Body of pancreas (tissue), 4 donors: Measurements from ENCODE around the gene IMMT.

Experiments used
- POLR2A ChIP-seq, 3 donors: fragments of 450-650 bp; IDR thresholded peaks; one replicate each; pipeline ENCODE4 v1.6.1; 2016; ENCODE audit warnings: antibody characterized with exemption in 3 of 3, mild to moderate bottlenecking in 2 of 3
- TF ChIP-seq, protein P1 (sequence below), 7 experiments: fragments of 450-650 bp in 4 of 7; fragments of 200-600 bp in 3 of 7; sonication (generic) in 3 of 7; IDR thresholded peaks; one replicate each; pipeline ENCODE4 v1.5.1; 2016 to 2019; ENCODE audit warnings: antibody characterized with exemption in 7 of 7

DNA sequence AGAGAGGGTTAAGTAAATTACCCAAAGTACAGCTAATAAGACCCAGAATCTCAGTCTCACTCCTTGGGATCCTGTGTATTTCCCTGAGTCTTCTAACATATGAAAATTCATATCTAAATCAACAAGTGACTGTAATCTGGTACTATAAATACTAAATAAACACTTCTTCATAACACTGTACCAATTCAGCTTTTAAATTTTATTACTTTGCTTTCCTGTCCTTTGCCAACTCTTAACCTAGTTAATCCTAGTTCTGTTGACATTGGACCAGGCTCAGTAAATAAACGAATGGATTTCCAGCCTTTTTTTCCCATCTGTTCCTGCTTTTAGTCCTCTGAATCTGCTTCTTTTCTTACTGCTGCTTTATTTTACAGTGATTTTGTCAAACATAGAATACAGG, 17.8 kb upstream of the IMMT start:
- TF ChIP-seq, protein P1, sequence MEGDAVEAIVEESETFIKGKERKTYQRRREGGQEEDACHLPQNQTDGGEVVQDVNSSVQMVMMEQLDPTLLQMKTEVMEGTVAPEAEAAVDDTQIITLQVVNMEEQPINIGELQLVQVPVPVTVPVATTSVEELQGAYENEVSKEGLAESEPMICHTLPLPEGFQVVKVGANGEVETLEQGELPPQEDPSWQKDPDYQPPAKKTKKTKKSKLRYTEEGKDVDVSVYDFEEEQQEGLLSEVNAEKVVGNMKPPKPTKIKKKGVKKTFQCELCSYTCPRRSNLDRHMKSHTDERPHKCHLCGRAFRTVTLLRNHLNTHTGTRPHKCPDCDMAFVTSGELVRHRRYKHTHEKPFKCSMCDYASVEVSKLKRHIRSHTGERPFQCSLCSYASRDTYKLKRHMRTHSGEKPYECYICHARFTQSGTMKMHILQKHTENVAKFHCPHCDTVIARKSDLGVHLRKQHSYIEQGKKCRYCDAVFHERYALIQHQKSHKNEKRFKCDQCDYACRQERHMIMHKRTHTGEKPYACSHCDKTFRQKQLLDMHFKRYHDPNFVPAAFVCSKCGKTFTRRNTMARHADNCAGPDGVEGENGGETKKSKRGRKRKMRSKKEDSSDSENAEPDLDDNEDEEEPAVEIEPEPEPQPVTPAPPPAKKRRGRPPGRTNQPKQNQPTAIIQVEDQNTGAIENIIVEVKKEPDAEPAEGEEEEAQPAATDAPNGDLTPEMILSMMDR (IDR thresholded peaks at IDR 0.05): no peak
- TF ChIP-seq POLR2A (IDR thresholded peaks at IDR 0.05): no peak
